Lower leg skin (tissue), 4 donors: ENCODE measurements around the gene LIMK1. TPM values are rescaled to one million over a fixed set of nuclear protein-coding genes. Genes with fewer than 3 reads are reported as not detected.

ENCODE experiments used
- DNase-seq, 2 donors: peaks; one replicate each; pipeline ENCODE4 v3.0.0-alpha.2; 2019; ENCODE audit warnings: low spot score in 2 of 2
- H3K4me3 ChIP-seq: fragments of 200-600 bp; sonication (generic); 2 replicates; pipeline ENCODE4 v1.5.1; 2017; ENCODE audit warnings: mild to moderate bottlenecking, low read depth; ENCODE audit not compliant: poor library complexity, severe bottlenecking
- CTCF ChIP-seq, 3 donors: fragments of 450-650 bp; IDR thresholded peaks; one replicate each; pipeline ENCODE4 v1.5.1; 2016; ENCODE audit warnings: antibody characterized with exemption in 3 of 3, mild to moderate bottlenecking in 3 of 3, moderate library complexity in 2 of 3
- POLR2A ChIP-seq, 2 donors: fragments of 450-650 bp; IDR thresholded peaks; one replicate each; pipeline ENCODE4 v1.6.1; 2016 to 2017; ENCODE audit warnings: antibody characterized with exemption in 2 of 2, mild to moderate bottlenecking in 1 of 2, moderate library complexity in 1 of 2
- WGBS, 2 donors: methylation state at CpG; one replicate each; pipeline ENCODE4 v1.1.5; 2018; 5-methylcytosine and 5-hydroxymethylcytosine counted together
- intact Hi-C: fragments of 100-400 bp; cut with DNase I; formaldehyde crosslinking; loops from one replicate; pipeline ENCODE4 v1.15.0; 2023; ENCODE audit warnings: low total_unique reads
- total RNA-seq, 4 donors: library from RNA; depleted of rRNA; stranded (reverse); fragments of >200 nt; gene quantifications; one replicate each; pipeline ENCODE4 v1.1.0, GENCODE V29; 2016

LIMK1 gene
- total RNA-seq, 4 donors from 2014 or later, result 7.7 to 19.5 (median 14.6) TPM

GRCh38 chr7:74047804-74048380, 35.7 kb upstream of the LIMK1 start:
- 77 to 86% methylated on average over 5 of the region's 5 CpGs for WGBS, 2 donors
- intact Hi-C loops, result no loop called here

GRCh38 chr7:74048999-74049599, 34.5 kb upstream of the LIMK1 start:
- TF ChIP-seq POLR2A (IDR thresholded peaks at IDR 0.05) (no peak), CTCF (IDR thresholded peaks at IDR 0.05) (no peak)
- intact Hi-C loops, result no loop called here
- no peak for DNase-seq
- no peak overlapping the region for H3K4me3 ChIP-seq
- WGBS, 2 donors, result 98 to 100% methylated on average over 2 of the region's 2 CpGs

More at GRCh38 chr7:74047804-74048380, 35.7 kb upstream of the LIMK1 start:
- no peak for DNase-seq
- H3K4me3 ChIP-seq, result no peak overlapping the region
- TF ChIP-seq CTCF (IDR thresholded peaks at IDR 0.05) (no peak), POLR2A (IDR thresholded peaks at IDR 0.05) (no peak)

GRCh38 chr7:74049997-74050798, 33.4 kb upstream of the LIMK1 start:
- intact Hi-C loops, result no loop called here
- TF ChIP-seq POLR2A (IDR thresholded peaks at IDR 0.05) (no peak), CTCF (IDR thresholded peaks at IDR 0.05) (no peak)
- no peak for DNase-seq
- WGBS, 2 donors, result 85 to 88% methylated on average over 3 of the region's 3 CpGs
- H3K4me3 ChIP-seq, result no peak overlapping the region

DNA sequence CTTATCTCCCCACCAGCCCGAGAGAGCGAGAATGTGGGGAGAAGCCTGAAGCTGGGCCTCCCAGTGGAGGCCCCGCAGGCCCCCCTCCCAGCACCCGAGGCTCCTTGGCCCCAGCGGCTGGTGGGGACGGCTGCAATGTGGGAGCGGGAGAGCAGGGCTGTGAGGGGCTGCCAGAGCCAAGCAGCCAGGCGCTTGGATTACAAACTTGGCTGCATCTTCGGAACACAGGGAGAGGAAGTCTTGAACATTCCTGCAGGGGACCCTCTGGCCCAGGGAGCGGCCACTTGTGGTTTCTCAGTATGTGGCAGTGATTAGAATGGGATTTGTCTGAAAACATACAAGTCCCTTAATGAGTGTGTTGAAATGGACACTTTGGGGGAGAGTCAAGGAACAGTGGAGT, 32.4 kb upstream of the LIMK1 start:
- TF ChIP-seq POLR2A (IDR thresholded peaks at IDR 0.05) (no peak), CTCF (IDR thresholded peaks at IDR 0.05) (no peak)
- DNase-seq, result no peak
- 38 to 73% methylated on average over 10 of the region's 10 CpGs for WGBS, 2 donors
- no peak overlapping the region for H3K4me3 ChIP-seq
- intact Hi-C loops, result no loop called here

- WGBS, 2 donors, result 35 to 50% methylated on average over 14 to 16 of the region's 16 CpGs
- H3K4me3 ChIP-seq, result no peak overlapping the region
- no peak for DNase-seq
- TF ChIP-seq POLR2A (IDR thresholded peaks at IDR 0.05) (no peak), CTCF (IDR thresholded peaks at IDR 0.05) (no peak)
- intact Hi-C loops, result no loop called here
Measured at GRCh38 chr7:74051629-74052410, 31.8 kb upstream of the LIMK1 start.
